Epithelial cell of alveolus of lung (primary cell): ENCODE measurements around the gene ZNF232. TPM values are rescaled to one million over a fixed set of nuclear protein-coding genes. Genes with fewer than 3 reads are reported as not detected.

ENCODE experiments used
- total RNA-seq: library from RNA; depleted of rRNA; stranded (reverse); fragments of >200 nt; gene quantifications from 2 replicates; pipeline ENCODE4 v1.2.1, GENCODE V29; 2015

ZNF232 gene
- 6.9 and 12.4 TPM in 2 replicates for total RNA-seq

DNA sequence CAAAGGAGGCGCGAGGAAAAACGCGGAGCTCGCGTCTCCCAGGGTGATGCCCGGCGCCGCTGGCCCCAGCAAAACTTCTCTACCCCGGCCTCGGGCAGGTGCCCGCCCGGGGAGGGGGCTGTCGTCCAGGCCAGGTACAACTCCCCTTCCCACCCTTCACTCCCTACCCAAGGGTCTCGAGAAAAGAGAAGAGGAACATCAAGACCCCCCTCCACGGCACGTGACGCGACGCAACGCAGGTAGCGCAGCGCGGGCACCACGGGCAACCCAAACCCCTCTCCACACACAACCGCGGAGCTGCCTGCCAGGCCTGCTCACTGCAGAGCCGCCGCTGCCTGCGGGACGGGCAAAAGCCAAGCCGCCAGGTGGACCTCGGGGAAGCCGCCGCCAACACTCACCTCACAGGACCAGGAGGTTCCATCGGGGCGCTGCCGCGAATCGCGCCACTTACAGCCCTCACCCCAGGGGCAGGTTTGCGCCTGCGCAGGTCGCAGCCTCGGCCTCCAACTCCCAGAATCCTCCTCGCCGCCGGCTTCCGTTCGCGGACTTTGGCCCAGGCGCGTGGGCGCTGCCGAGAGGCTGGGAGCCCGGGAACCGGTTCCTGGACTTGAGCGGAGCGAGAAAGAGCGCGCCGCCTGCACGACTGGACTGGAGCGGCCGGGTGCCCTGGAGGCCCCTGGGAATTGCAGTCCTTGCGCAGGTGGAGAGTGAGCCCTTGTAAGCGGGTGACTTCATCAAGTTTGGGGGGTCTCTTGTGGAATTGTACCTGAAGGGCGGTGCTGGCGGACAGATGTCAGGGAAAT, at the start of gene ZNF232:
Gene ZNF232 (minus strand): TSS at position 477 of the 803 bp plus-strand sequence. CDS start 56 bp downstream, at position 421.

DNA sequence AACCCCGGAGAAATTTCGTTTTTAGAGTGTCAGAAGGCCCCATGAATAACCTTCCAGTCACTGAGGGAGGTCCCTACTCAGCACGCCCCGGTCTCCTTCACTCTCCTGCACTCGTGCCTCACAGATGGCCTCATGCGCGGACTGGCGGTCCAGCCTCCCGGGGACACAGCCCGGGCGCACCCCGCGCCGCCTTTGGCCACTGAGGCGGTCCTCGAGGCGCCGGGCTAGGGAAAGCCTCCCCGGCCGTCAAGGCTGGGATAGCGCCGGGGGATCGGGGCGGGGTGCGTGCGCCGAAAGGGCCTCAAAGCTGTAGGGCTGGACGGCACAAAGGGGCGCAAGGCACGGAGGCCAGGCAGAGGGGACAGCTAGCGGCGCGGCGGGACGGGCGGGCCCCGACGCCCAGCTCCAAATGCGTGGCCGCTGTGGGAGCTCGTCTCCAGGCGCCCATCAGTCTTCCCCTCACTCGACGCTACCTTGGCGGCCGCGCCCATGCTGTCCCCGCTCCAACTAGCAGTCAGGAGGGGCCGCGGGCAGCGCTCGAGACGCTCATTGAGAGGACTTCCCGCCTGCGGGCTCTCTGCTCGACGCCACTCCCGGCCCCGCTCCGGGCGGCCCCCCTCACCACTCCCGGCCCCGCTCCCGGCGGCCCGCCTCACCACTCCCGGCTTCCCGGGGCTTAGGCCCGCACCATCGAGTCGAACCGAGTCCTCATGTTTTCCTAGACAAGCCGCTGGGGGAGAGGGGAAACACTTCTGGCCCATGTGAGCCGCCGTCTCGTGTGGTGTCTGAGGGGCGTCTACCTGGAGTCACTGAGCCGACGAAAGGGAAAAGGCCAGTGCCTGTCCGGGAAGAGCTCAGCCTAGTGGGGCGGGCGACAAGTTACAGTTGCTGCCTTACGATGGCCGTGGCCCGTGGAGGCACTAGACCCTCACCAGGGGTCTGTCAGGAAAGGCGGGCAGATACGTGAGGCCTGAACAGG, 4.3 kb upstream of the ZNF232 start, which contains the start of gene USP6:
Gene USP6 (plus strand): TSS at position 360 of the 979 bp plus-strand sequence. CDS start 14,336 bp downstream, outside the sequence.

DNA sequence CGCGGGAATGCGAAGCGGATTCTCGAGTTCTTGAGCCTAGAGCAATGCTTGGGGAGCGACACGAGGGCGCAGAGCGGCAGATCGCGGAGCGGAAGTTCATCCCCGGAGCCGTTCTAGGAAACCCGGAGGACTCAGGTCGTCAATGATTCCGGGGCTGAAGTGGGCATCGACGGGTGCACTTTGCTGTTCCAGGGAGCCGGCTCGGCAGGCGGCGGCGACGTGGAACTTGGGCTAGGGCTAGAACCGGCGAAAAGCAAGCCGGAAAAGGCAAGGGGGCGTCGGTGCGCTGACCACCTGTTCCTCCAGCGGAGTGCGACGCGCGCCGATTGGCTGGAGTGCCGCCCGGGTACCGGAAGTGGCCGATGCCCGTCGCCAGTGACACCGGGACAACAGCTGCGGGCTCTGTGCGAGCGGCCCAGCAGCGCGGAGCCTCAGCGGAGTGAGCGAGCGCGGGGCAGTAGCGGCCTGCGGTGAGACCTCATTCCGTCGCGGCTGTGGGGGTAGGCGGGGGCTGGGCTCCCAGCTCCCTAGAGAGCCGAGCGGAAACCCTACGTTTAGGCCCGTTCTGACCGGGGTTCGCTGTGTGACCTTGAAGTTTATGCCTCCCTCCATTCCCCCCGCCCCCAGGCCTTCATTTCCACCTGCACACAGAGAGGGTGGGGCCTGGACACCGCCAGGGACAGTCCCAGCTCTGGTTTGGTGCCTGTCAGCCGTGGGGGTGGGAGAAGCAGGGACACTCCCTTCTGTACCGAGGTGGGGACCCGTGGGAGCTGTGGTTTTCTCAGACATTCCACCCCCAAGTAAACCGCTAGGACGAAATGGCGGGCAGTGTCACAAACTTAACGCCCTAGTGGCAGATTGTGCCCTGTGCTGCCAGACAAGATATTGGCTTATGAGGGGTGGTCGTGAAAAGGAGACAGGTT, 33.3 kb downstream of the ZNF232 start, which contains the start of gene ZFP3:
Gene ZFP3 (plus strand): TSS at position 362 of the 923 bp plus-strand sequence. CDS start 13,038 bp downstream, outside the sequence.

Other genes with a start within 250 kb of the ZNF232 start
- 0.80 and 7.0 TPM in 2 replicates for gene C17orf107, start 212.3 kb downstream of the ZNF232 start, total RNA-seq
- gene CHRNE, start 208.8 kb downstream of the ZNF232 start, total RNA-seq, result 0.39 TPM in 1 of 2 replicates, not detected in the other
- gene GP1BA, start 179.6 kb downstream of the ZNF232 start, total RNA-seq, result not detected in 2 replicates
- 52.3 and 67.7 TPM in 2 replicates for gene SLC25A11, start 171.8 kb downstream of the ZNF232 start, total RNA-seq
- 42.0 and 53.0 TPM in 2 replicates for gene RNF167, start 171.6 kb downstream of the ZNF232 start, total RNA-seq
- 668 and 1,703 TPM in 2 replicates for gene PFN1, start 163.3 kb downstream of the ZNF232 start, total RNA-seq
- 2.6 and 17.2 TPM in 2 replicates for gene ENO3, start 160.8 kb downstream of the ZNF232 start, total RNA-seq
- 59.9 and 68.7 TPM in 2 replicates for gene SPAG7, start 144.1 kb downstream of the ZNF232 start, total RNA-seq
- 8.9 and 20.3 TPM in 2 replicates for gene CAMTA2, start 124.2 kb downstream of the ZNF232 start, total RNA-seq
- 0.32 and 0.39 TPM in 2 replicates for gene INCA1, start 114.4 kb downstream of the ZNF232 start, total RNA-seq
- gene KIF1C, start 113.9 kb downstream of the ZNF232 start, total RNA-seq, result 28.3 and 33.7 TPM in 2 replicates
- not detected in 2 replicates for gene SLC52A1, start 76.5 kb downstream of the ZNF232 start, total RNA-seq
- gene ZFP3, start 33.4 kb downstream of the ZNF232 start, total RNA-seq, result 1.0 and 1.3 TPM in 2 replicates
- gene USP6, start 4.2 kb upstream of the ZNF232 start, total RNA-seq, result 0.24 TPM in 1 of 2 replicates, not detected in the other
- 1.8 and 12.4 TPM in 2 replicates for gene ZNF594, start 80.0 kb upstream of the ZNF232 start, total RNA-seq
- gene SCIMP, start 123.0 kb upstream of the ZNF232 start, total RNA-seq, result not detected in 2 replicates
- 23.7 and 24.8 TPM in 2 replicates for gene RABEP1, start 170.4 kb upstream of the ZNF232 start, total RNA-seq